OCI-LY7 (cell line): ENCODE measurements around the gene NTM. TPM values are rescaled to one million over a fixed set of nuclear protein-coding genes. Genes with fewer than 3 reads are reported as not detected.

Experiments
- BruUV-seq: library from RNA; stranded (reverse); fragments of 400-500 nt; replicated peaks from 2 replicates; lab custom pipeline; 2021; lab: Mats Ljungman, UMichigan
- CTCF ChIA-PET: fragments of 300-600 bp; sonication (Branson Sonifier 250); formaldehyde crosslinking; loops from one replicate; lab custom pipeline; 2022; ENCODE audit warnings: antibody characterized with exemption; ENCODE audit not compliant: unreplicated experiment; lab: Charles Lee
- POLR2A ChIA-PET: fragments of 300-600 bp; sonication (Branson Sonifier 250); formaldehyde crosslinking; loops from one replicate; lab custom pipeline; 2022; ENCODE audit warnings: antibody characterized with exemption; lab: Charles Lee
- DNase-seq: peaks from one replicate; pipeline ENCODE4 v3.0.0-alpha.2; 2015; ENCODE audit warnings: low spot score
- H2AFZ ChIP-seq: fragments of 200-600 bp; sonication (generic), shearing (Covaris generic); 2 replicates; pipeline ENCODE4 v1.6.1; 2014; ENCODE audit warnings: mild to moderate bottlenecking, antibody characterized with exemption, low read length, moderate library complexity
- H3K27ac ChIP-seq: fragments of 200-600 bp; sonication (generic); 2 replicates; pipeline ENCODE4 v1.5.1; 2014; ENCODE audit warnings: mixed run types, low read depth, mild to moderate bottlenecking, moderate library complexity, low read length, inconsistent platforms; ENCODE audit not compliant: poor library complexity, severe bottlenecking
- H3K36me3 ChIP-seq: fragments of 200-600 bp; sonication (generic); 2 replicates; pipeline ENCODE4 v1.6.1; 2014; ENCODE audit warnings: mild to moderate bottlenecking, antibody characterized with exemption, low read length, moderate library complexity, mixed read lengths; ENCODE audit not compliant: insufficient read depth
- H3K4me1 ChIP-seq: fragments of 200-600 bp; sonication (generic); 2 replicates; pipeline ENCODE4 v1.5.1; 2014; ENCODE audit warnings: mild to moderate bottlenecking, low read length; ENCODE audit not compliant: insufficient read depth, poor library complexity, severe bottlenecking
- H3K4me2 ChIP-seq: fragments of 200-600 bp; sonication (generic); 2 replicates; pipeline ENCODE4 v1.6.1; 2014; ENCODE audit warnings: mild to moderate bottlenecking, low read length
- H3K4me3 ChIP-seq: fragments of 200-600 bp; sonication (generic); 2 replicates; pipeline ENCODE4 v1.5.1; 2014; ENCODE audit warnings: mild to moderate bottlenecking, low read depth, low read length; ENCODE audit not compliant: poor library complexity, severe bottlenecking
- H3K79me2 ChIP-seq: fragments of 200-600 bp; sonication (generic); 2 replicates; pipeline ENCODE4 v1.6.1; 2016; ENCODE audit warnings: low read depth, mild to moderate bottlenecking, low read length, moderate library complexity, mixed read lengths; ENCODE audit not compliant: insufficient read depth
- H3K9me2 ChIP-seq: fragments of 200-600 bp; sonication (generic); 2 replicates; pipeline ENCODE4 v1.6.1; 2016; ENCODE audit warnings: mild to moderate bottlenecking, low read length, mixed read lengths; ENCODE audit not compliant: insufficient read depth
- H3K9me3 ChIP-seq: fragments of 200-600 bp; sonication (generic); 2 replicates; pipeline ENCODE4 v1.6.1; 2014; ENCODE audit warnings: mild to moderate bottlenecking, mixed run types, low read length, mixed read lengths
- H4K20me1 ChIP-seq: fragments of 200-600 bp; sonication (generic); 2 replicates; pipeline ENCODE4 v1.6.1; 2014; ENCODE audit warnings: mild to moderate bottlenecking, antibody characterized with exemption, low read length, moderate library complexity, mixed read lengths; ENCODE audit not compliant: insufficient read depth
- CTCF ChIP-seq: fragments of 200-600 bp; sonication (generic); conservative IDR thresholded peaks from 2 replicates; pipeline ENCODE4 v1.5.1; 2014; ENCODE audit warnings: mild to moderate bottlenecking, antibody characterized with exemption, low read length, moderate library complexity, mixed read lengths
- EZH2phosphoT487 ChIP-seq: fragments of 200-600 bp; sonication (generic); IDR thresholded peaks from 2 replicates; pipeline ENCODE4 v1.6.1; 2018; ENCODE audit warnings: low read depth, borderline replicate concordance, mild to moderate bottlenecking, mixed run types, antibody characterized with exemption, low read length, moderate library complexity, mixed read lengths
- intact Hi-C: fragments of 100-400 bp; cut with micrococcal nuclease; formaldehyde crosslinking; loops from one replicate; pipeline ENCODE4 v1.10.0; 2022; ENCODE audit not compliant: unreplicated experiment
- total RNA-seq, 2 experiments: library from RNA; depleted of rRNA in 1 of 2; stranded (reverse); fragments of >200 nt in 1 of 2; shearing (Covaris generic) in 1 of 2; gene quantifications; 2 replicates each; pipeline ENCODE4 v1.2.3, GENCODE V29; 2014 to 2022

NTM gene
- total RNA-seq, 2 experiments from 2014 or later: not detected

GRCh38 chr11:131966667-131967066 is 596.3 kb downstream of the NTM start:
- TF ChIP-seq EZH2phosphoT487 (no peak), CTCF (no peak)
- Histone ChIP-seq H3K4me3 (no peak overlapping the region), H2AFZ (no peak overlapping the region), H3K9me3 (no peaks in the 10 kb centered on the region), H3K27ac (no peak overlapping the region), H4K20me1 (no peaks in the 10 kb centered on the region), H3K36me3 (no peaks in the 10 kb centered on the region), H3K9me2 (no peaks in the 10 kb centered on the region), H3K79me2 (no peaks in the 10 kb centered on the region), H3K4me1 (no peaks in the 10 kb centered on the region), H3K4me2 (no peak overlapping the region)
- no peak for DNase-seq
- ChIA-PET POLR2A (no interaction called here), CTCF (no interaction called here)
- no TSS peak for BruUV-seq
- intact Hi-C loops: no loop called here

GRCh38 chr11:131969261-131969660 is 598.8 kb downstream of the NTM start:
- POLR2A ChIA-PET: no interaction called here
- BruUV-seq: no TSS peak
- CTCF ChIA-PET: no interaction called here

GRCh38 chr11:131973061-131973460 is 602.6 kb downstream of the NTM start:
- BruUV-seq: no TSS peak
- ChIA-PET CTCF (no interaction called here), POLR2A (no interaction called here)
- DNase-seq: no peak
- TF ChIP-seq EZH2phosphoT487: no peak
- no peak for TF ChIP-seq CTCF
- H3K79me2 ChIP-seq: no peaks in the 10 kb centered on the region
- no peaks in the 10 kb centered on the region for H3K9me2 ChIP-seq
- no peaks in the 10 kb centered on the region for H3K4me1 ChIP-seq
- H4K20me1 ChIP-seq: no peaks in the 10 kb centered on the region
- intact Hi-C loops: no loop called here
- no peak overlapping the region for H3K27ac ChIP-seq
- H3K4me2 ChIP-seq: no peak overlapping the region
- H2AFZ ChIP-seq: no peak overlapping the region
- H3K9me3 ChIP-seq: no peaks in the 10 kb centered on the region
- no peaks in the 10 kb centered on the region for H3K36me3 ChIP-seq
- no peak overlapping the region for H3K4me3 ChIP-seq

More at GRCh38 chr11:131969261-131969660, 598.8 kb downstream of the NTM start:
- no peaks in the 10 kb centered on the region for H3K36me3 ChIP-seq
- no peak for TF ChIP-seq CTCF
- no peak for TF ChIP-seq EZH2phosphoT487
- no peak overlapping the region for H3K4me2 ChIP-seq
- no peaks in the 10 kb centered on the region for H3K79me2 ChIP-seq
- H3K9me2 ChIP-seq: no peaks in the 10 kb centered on the region
- no peaks in the 10 kb centered on the region for H3K4me1 ChIP-seq
- no peak for DNase-seq
- intact Hi-C loops: no loop called here
- no peak overlapping the region for H3K4me3 ChIP-seq
- no peaks in the 10 kb centered on the region for H3K9me3 ChIP-seq
- H4K20me1 ChIP-seq: no peaks in the 10 kb centered on the region
- H3K27ac ChIP-seq: no peak overlapping the region
- H2AFZ ChIP-seq: no peak overlapping the region
